Lower lobe of right lung (tissue), 2 donors: ENCODE measurements around the gene CTNND2. TPM values are rescaled to one million over a fixed set of nuclear protein-coding genes. Genes with fewer than 3 reads are reported as not detected.

Source experiments
- ATAC-seq, 2 donors: fragments of 200-7000 bp; cut with Tn5 transposase; one replicate each; pipeline ENCODE4 v1.9.1; 2020 to 2022; ENCODE audit warnings: mild to moderate bottlenecking in 2 of 2, moderate library complexity in 2 of 2
- DNase-seq: peaks from one replicate; pipeline ENCODE4 v3.0.0-alpha.2; 2020
- H3K27ac ChIP-seq: fragments of 200-600 bp; one replicate; pipeline ENCODE4 v1.8.0; 2022
- H3K27me3 ChIP-seq: fragments of 200-600 bp; one replicate; pipeline ENCODE4 v1.8.0; 2022; ENCODE audit warnings: low read depth
- H3K36me3 ChIP-seq: fragments of 200-600 bp; one replicate; pipeline ENCODE4 v1.8.0; 2022; ENCODE audit warnings: mild to moderate bottlenecking
- H3K4me1 ChIP-seq: fragments of 200-600 bp; one replicate; pipeline ENCODE4 v1.8.0; 2022
- H3K4me3 ChIP-seq: fragments of 200-600 bp; one replicate; pipeline ENCODE4 v1.8.0; 2022; ENCODE audit warnings: mild to moderate bottlenecking
- H3K9me3 ChIP-seq: fragments of 200-600 bp; one replicate; pipeline ENCODE4 v1.8.0; 2022
- CTCF ChIP-seq: fragments of 200-600 bp; IDR thresholded peaks from one replicate; pipeline ENCODE4 v1.8.0; 2022; ENCODE audit warnings: antibody characterized with exemption, mild to moderate bottlenecking
- intact Hi-C: fragments of 100-400 bp; cut with DNase I; formaldehyde crosslinking; loops from one replicate; pipeline ENCODE4 v1.11.0; 2022
- total RNA-seq: library from RNA; stranded (reverse); fragmentation: NEBNext Ultra II Directional; extraction: Animal tissue kit (Norgen Biotek cat#: 25700); gene quantifications from one replicate; pipeline ENCODE4 v1.2.1, GENCODE V29; 2021
- donor health status: DM: no; HTN: yes; CAD: no; lungs with severe emphysema.

Gene CTNND2
- total RNA-seq, 1 donor from 2014 or later = 6.0 TPM

GRCh38 chr5:11483630-11484029 lies 420.6 kb downstream of the CTNND2 start:
- H3K27ac ChIP-seq = no peak overlapping the region
- intact Hi-C loops = no loop called here
- no peak for DNase-seq

DNA sequence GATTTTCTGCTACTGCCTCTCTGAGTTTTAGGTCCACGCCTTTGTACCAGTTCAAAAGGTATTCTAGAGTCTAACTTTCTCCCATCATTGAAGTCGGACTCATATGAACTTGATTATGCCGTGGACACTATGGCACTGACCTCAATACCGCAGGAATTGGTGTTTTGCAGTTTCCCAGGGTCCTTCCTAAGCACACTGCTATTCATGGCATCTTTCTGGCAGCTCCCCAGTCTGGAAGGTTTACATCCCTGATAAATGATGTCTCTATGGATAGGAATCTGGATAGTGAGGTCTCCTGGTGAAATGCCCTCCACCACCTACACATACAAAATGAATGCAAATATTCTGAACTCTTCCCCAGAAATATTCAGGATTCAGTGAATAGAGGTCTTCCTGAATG lies 422.2 kb downstream of the CTNND2 start:
- H3K4me1 ChIP-seq = no peaks in the 10 kb centered on the region
- TF ChIP-seq CTCF = no peak
- H3K36me3 ChIP-seq = no peaks in the 10 kb centered on the region
- no peak for ATAC-seq
- no peak overlapping the region for H3K27ac ChIP-seq
- H3K27me3 ChIP-seq = no peaks in the 10 kb centered on the region
- no peak for DNase-seq
- no peaks in the 10 kb centered on the region for H3K9me3 ChIP-seq
- intact Hi-C loops = no loop called here
- H3K4me3 ChIP-seq = no peak overlapping the region

More at GRCh38 chr5:11483630-11484029, 420.6 kb downstream of the CTNND2 start:
- ATAC-seq = no peak
- H3K9me3 ChIP-seq = no peaks in the 10 kb centered on the region
- no peak overlapping the region for H3K4me3 ChIP-seq
- no peaks in the 10 kb centered on the region for H3K4me1 ChIP-seq
- H3K36me3 ChIP-seq = no peaks in the 10 kb centered on the region
- TF ChIP-seq CTCF = no peak
- H3K27me3 ChIP-seq = no peaks in the 10 kb centered on the region

- no peak overlapping the region for H3K4me3 ChIP-seq
- DNase-seq (no peak), ATAC-seq (no peak)
- intact Hi-C loops = no loop called here
- H3K27ac ChIP-seq = no peak overlapping the region
- H3K9me3 ChIP-seq = no peaks in the 10 kb centered on the region
- no peaks in the 10 kb centered on the region for H3K4me1 ChIP-seq
- no peak for TF ChIP-seq CTCF
- H3K36me3 ChIP-seq = no peaks in the 10 kb centered on the region
- no peaks in the 10 kb centered on the region for H3K27me3 ChIP-seq
Observed at GRCh38 chr5:11477786-11478185, 426.5 kb downstream of the CTNND2 start.

DNA sequence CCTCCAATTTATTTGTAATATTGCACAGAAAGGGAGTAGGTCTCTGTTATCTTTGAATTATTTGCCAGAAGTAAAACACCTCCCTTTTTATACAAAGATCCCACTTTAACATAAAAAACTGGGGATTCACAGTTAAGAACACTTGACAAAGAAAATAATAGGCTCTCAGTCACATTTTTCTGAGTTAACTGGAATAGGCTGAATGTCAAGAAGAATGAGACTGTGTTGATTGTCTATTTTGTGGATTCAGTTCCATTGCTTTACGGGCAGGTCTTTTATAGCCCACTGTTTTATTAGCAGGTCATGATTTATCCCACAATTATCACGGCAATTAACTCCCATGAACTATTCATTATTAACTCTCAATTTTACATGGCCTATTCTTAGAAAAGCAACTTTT lies 427.4 kb downstream of the CTNND2 start:
- Histone ChIP-seq H3K36me3 (no peaks in the 10 kb centered on the region), H3K27ac (no peak overlapping the region), H3K4me3 (no peak overlapping the region), H3K9me3 (no peaks in the 10 kb centered on the region), H3K4me1 (no peaks in the 10 kb centered on the region), H3K27me3 (no peaks in the 10 kb centered on the region)
- TF ChIP-seq CTCF = no peak
- intact Hi-C loops = no loop called here
- ATAC-seq = no peak
- DNase-seq = no peak

GRCh38 chr5:11468334-11469039 lies 435.8 kb downstream of the CTNND2 start:
- H3K36me3 ChIP-seq = no peaks in the 10 kb centered on the region
- intact Hi-C loops = no loop called here
- H3K27me3 ChIP-seq = no peaks in the 10 kb centered on the region
- H3K27ac ChIP-seq = no peak overlapping the region
- H3K4me1 ChIP-seq = no peaks in the 10 kb centered on the region
- ATAC-seq = no peak
- no peaks in the 10 kb centered on the region for H3K9me3 ChIP-seq
- no peak overlapping the region for H3K4me3 ChIP-seq
- DNase-seq = no peak
- TF ChIP-seq CTCF = no peak
